ENCODE measurements around the gene ZNF177. TPM values are rescaled to one million over a fixed set of nuclear protein-coding genes. Genes with fewer than 3 reads are reported as not detected.
A peak's percentile ranks its signal among the peaks of the same experiment; 100 is the strongest.
"Not testable (repeated sequence)": the region's sequence is repeated elsewhere in the genome, so short reads cannot be mapped to it uniquely, and the experiment has no call there.

The ZNF177 gene
- total RNA-seq: under 1 TPM; 0.50 to 0.60 TPM

- peaks cover 14% of the 10 kb centered on the region for H3K36me3 Mint-ChIP-seq (ENCODE audit: low read depth)
- no peak within 1 kb of the TSS for H3K4me3 Mint-ChIP-seq
- H3K9me3 Mint-ChIP-seq: peaks cover 44% of the 10 kb centered on the region
- DNase-seq: no peak
- ChIA-PET POLR2A (no interaction called here), CTCF (no interaction called here)
- no peaks in the 10 kb centered on the region for H3K4me1 Mint-ChIP-seq
- H3K27me3 Mint-ChIP-seq: peaks cover 3% of the 10 kb centered on the region
- H3K27ac Mint-ChIP-seq: no peak within 1 kb of the TSS
Measured at GRCh38 chr19:9362905-9363304, at the start of gene ZNF177. Gene ZNF177, plus strand, starts transcription at chr19:9363013. Its CDS starts 15,299 bp downstream, at chr19:9378312.

GRCh38 chr19:9313756-9314155 is 49.1 kb upstream of the ZNF177 start:
- Mint-ChIP-seq H3K36me3 (ENCODE audit: low read depth) (peaks cover 9% of the 10 kb centered on the region), H3K9me3 (peaks cover 39% of the 10 kb centered on the region), H3K27ac (no peak overlapping the region), H3K4me1 (peaks cover 10% of the 10 kb centered on the region), H3K4me3 (no peak overlapping the region), H3K27me3 (no peaks in the 10 kb centered on the region)
- POLR2A ChIA-PET: interaction anchor here (1.2 kb wide), 1 partner anchor 10 kb away, joined by 4 read pairs; the partner anchor contains the start of gene ZNF559
- DNase-seq: no peak
- CTCF ChIA-PET: no interaction called here

GRCh38 chr19:9321338-9321737 is 41.5 kb upstream of the ZNF177 start:
- peaks cover 32% of the 10 kb centered on the region for H3K36me3 Mint-ChIP-seq (ENCODE audit: low read depth)
- ChIA-PET CTCF (no interaction called here), POLR2A (no interaction called here)
- no peaks in the 10 kb centered on the region for H3K27me3 Mint-ChIP-seq
- no peak for DNase-seq
- H3K4me3 Mint-ChIP-seq: no peak overlapping the region
- H3K9me3 Mint-ChIP-seq: peaks cover 24% of the 10 kb centered on the region
- H3K4me1 Mint-ChIP-seq: peaks cover 22% of the 10 kb centered on the region
- H3K27ac Mint-ChIP-seq: no peak overlapping the region

GRCh38 chr19:9321756-9322155 is 41.1 kb upstream of the ZNF177 start:
- peaks cover 25% of the 10 kb centered on the region for H3K9me3 Mint-ChIP-seq
- H3K27ac Mint-ChIP-seq, POLR2A ChIA-PET, H3K4me3 Mint-ChIP-seq, H3K27me3 Mint-ChIP-seq, CTCF ChIA-PET, DNase-seq: not testable (repeated sequence)
- H3K36me3 Mint-ChIP-seq (ENCODE audit: low read depth): peaks cover 33% of the 10 kb centered on the region
- H3K4me1 Mint-ChIP-seq: peaks cover 22% of the 10 kb centered on the region

GRCh38 chr19:9322201-9322600 is 40.6 kb upstream of the ZNF177 start:
- peaks cover 27% of the 10 kb centered on the region for H3K9me3 Mint-ChIP-seq
- H3K27ac Mint-ChIP-seq, CTCF ChIA-PET, H3K4me3 Mint-ChIP-seq, H3K27me3 Mint-ChIP-seq, DNase-seq, POLR2A ChIA-PET: not testable (repeated sequence)
- H3K4me1 Mint-ChIP-seq: peaks cover 22% of the 10 kb centered on the region
- H3K36me3 Mint-ChIP-seq (ENCODE audit: low read depth): peaks cover 36% of the 10 kb centered on the region

GRCh38 chr19:9323557-9323918 is 39.3 kb upstream of the ZNF177 start:
- peaks cover 44% of the 10 kb centered on the region for H3K36me3 Mint-ChIP-seq (ENCODE audit: low read depth)
- H3K27ac Mint-ChIP-seq: peak overlapping the region; percentile 96
- POLR2A ChIA-PET: interaction anchor here (0.7 to 1.2 kb wide), 7 partner anchors 9 to 314 kb away, joined by 3 to 15 read pairs (median 3); partner anchors contain the start of genes ZNF121, ZNF266 and ZNF699

GRCh38 chr19:9323919-9324583 is 38.8 kb upstream of the ZNF177 start, which contains the start of gene ZNF559:
Gene ZNF559, plus strand, starts transcription at chr19:9324179. Its CDS starts 14,371 bp downstream, at chr19:9338550.
- peak within 1 kb of the TSS; percentile 89 for H3K4me3 Mint-ChIP-seq
- H3K27ac Mint-ChIP-seq: peak within 1 kb of the TSS; percentile 96
- peaks cover 38% of the 10 kb centered on the region for H3K9me3 Mint-ChIP-seq
- POLR2A ChIA-PET: interaction anchor here (0.7 to 1.2 kb wide), 7 partner anchors 10 to 313 kb away, joined by 3 to 15 read pairs (median 3); partner anchors contain the start of genes ZNF121, ZNF266 and ZNF699
- H3K36me3 Mint-ChIP-seq (ENCODE audit: low read depth): peaks cover 47% of the 10 kb centered on the region
- no peaks in the 10 kb centered on the region for H3K27me3 Mint-ChIP-seq
- peak; percentile 97 for DNase-seq
- H3K4me1 Mint-ChIP-seq: peaks cover 27% of the 10 kb centered on the region
- CTCF ChIA-PET: interaction anchor here (0.8 to 1.2 kb wide), 5 partner anchors 13 to 301 kb away, joined by 3 to 8 read pairs (median 4); partner anchors contain the start of gene ZNF266

More at GRCh38 chr19:9323557-9323918, 39.3 kb upstream of the ZNF177 start:
- H3K4me3 Mint-ChIP-seq: peak overlapping the region; percentile 89
- peaks cover 33% of the 10 kb centered on the region for H3K9me3 Mint-ChIP-seq
- CTCF ChIA-PET: interaction anchor here (0.8 to 1.2 kb wide), 5 partner anchors 12 to 301 kb away, joined by 3 to 8 read pairs (median 4); partner anchors contain the start of gene ZNF266
- peaks cover 27% of the 10 kb centered on the region for H3K4me1 Mint-ChIP-seq
- no peaks in the 10 kb centered on the region for H3K27me3 Mint-ChIP-seq
- peak; percentile 68 for DNase-seq

- peak overlapping the region; percentile 96 for H3K27ac Mint-ChIP-seq
- POLR2A ChIA-PET: interaction anchor here (1.2 kb wide), 1 partner anchor 15 kb away, joined by 15 read pairs; the partner anchor contains the start of gene ZNF699
- DNase-seq: no peak
- H3K4me3 Mint-ChIP-seq: peak overlapping the region; percentile 89
- H3K36me3 Mint-ChIP-seq (ENCODE audit: low read depth): peaks cover 47% of the 10 kb centered on the region
- H3K27me3 Mint-ChIP-seq: no peaks in the 10 kb centered on the region
- CTCF ChIA-PET: interaction anchor here (1.2 kb wide), 2 partner anchors 14 to 111 kb away, joined by 4 to 8 read pairs; partner anchors contain the start of gene ZNF266
- peaks cover 42% of the 10 kb centered on the region for H3K9me3 Mint-ChIP-seq
- H3K4me1 Mint-ChIP-seq: peaks cover 27% of the 10 kb centered on the region
Measured at GRCh38 chr19:9324584-9324962, 38.2 kb upstream of the ZNF177 start.

GRCh38 chr19:9329999-9330398 is 32.8 kb upstream of the ZNF177 start:
- Mint-ChIP-seq H3K9me3 (peaks cover 57% of the 10 kb centered on the region), H3K4me3 (no peak overlapping the region), H3K36me3 (ENCODE audit: low read depth) (peaks cover 58% of the 10 kb centered on the region), H3K4me1 (peaks cover 7% of the 10 kb centered on the region), H3K27ac (no peak overlapping the region), H3K27me3 (no peaks in the 10 kb centered on the region)
- DNase-seq: no peak
- CTCF ChIA-PET: no interaction called here
- POLR2A ChIA-PET: no interaction called here

GRCh38 chr19:9342610-9343304 is 20.1 kb upstream of the ZNF177 start:
- H3K27me3 Mint-ChIP-seq: no peaks in the 10 kb centered on the region
- POLR2A ChIA-PET: no interaction called here
- H3K4me1 Mint-ChIP-seq: no peaks in the 10 kb centered on the region

GRCh38 chr19:9345005-9345404 is 17.8 kb upstream of the ZNF177 start:
- CTCF ChIA-PET: no interaction called here
- Mint-ChIP-seq H3K4me3 (no peak overlapping the region), H3K36me3 (ENCODE audit: low read depth) (peaks cover 43% of the 10 kb centered on the region), H3K9me3 (peaks cover 66% of the 10 kb centered on the region), H3K27me3 (no peaks in the 10 kb centered on the region), H3K4me1 (no peaks in the 10 kb centered on the region), H3K27ac (no peak overlapping the region)
- POLR2A ChIA-PET: no interaction called here
- DNase-seq: no peak

More at GRCh38 chr19:9342610-9343304, 20.1 kb upstream of the ZNF177 start:
- Mint-ChIP-seq H3K36me3 (ENCODE audit: low read depth) (peaks cover 63% of the 10 kb centered on the region), H3K27ac (no peak overlapping the region), H3K9me3 (peaks cover 70% of the 10 kb centered on the region), H3K4me3 (no peak overlapping the region)
- CTCF ChIA-PET: no interaction called here
- DNase-seq: no peak

- Mint-ChIP-seq H3K4me3 (no peak overlapping the region), H3K36me3 (ENCODE audit: low read depth) (peaks cover 13% of the 10 kb centered on the region), H3K4me1 (no peaks in the 10 kb centered on the region), H3K27me3 (no peaks in the 10 kb centered on the region), H3K27ac (no peak overlapping the region), H3K9me3 (peaks cover 56% of the 10 kb centered on the region)
- ChIA-PET CTCF (no interaction called here), POLR2A (no interaction called here)
- no peak for DNase-seq
Measured at GRCh38 chr19:9348253-9348652, 14.6 kb upstream of the ZNF177 start.

GRCh38 chr19:9348671-9349070 is 14.1 kb upstream of the ZNF177 start:
- H3K36me3 Mint-ChIP-seq (ENCODE audit: low read depth): peaks cover 9% of the 10 kb centered on the region
- DNase-seq: no peak
- CTCF ChIA-PET: no interaction called here
- no peak overlapping the region for H3K27ac Mint-ChIP-seq
- POLR2A ChIA-PET: no interaction called here
- peaks cover 53% of the 10 kb centered on the region for H3K9me3 Mint-ChIP-seq
- no peaks in the 10 kb centered on the region for H3K4me1 Mint-ChIP-seq
- no peaks in the 10 kb centered on the region for H3K27me3 Mint-ChIP-seq
- H3K4me3 Mint-ChIP-seq: no peak overlapping the region

All from activated CD4-positive, alpha-beta memory T cell treated with anti-CD3 and anti-CD28 coated beads, Interleukin-2, amount 10 ng/mL, durations not matched to agents 7 days and 5 days (primary cell).